ENCODE data around the gene CDS2. TPM values are rescaled to one million over a fixed set of nuclear protein-coding genes. Genes with fewer than 3 reads are reported as not detected.

CDS2 gene
- total RNA-seq, 1 donor, result 32.0 TPM

DNA sequence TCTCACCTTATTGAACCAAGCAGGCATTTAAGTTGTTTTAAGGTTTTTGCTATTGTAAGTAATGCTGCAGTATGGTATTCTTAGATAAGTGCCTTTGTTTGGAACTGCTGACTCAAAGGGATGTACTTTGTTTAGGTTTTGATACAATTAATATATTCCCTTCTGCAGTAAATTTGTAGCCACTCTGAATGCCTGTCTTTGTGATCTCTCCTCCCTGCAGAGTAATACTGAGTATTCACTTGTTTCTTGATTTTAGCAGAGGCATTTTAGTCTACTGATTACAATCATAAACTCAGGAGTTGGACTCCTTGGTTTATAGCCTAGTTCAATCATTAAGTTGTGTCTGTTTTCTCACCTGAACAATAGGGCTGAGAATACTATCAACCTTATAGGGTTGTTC, 13.4 kb downstream of the CDS2 start:
- no peak for DNase-seq (ENCODE audit: low read depth)
- H3K4me3 ChIP-seq (ENCODE audit: low read depth, low read length), result no peak overlapping the region
- TF ChIP-seq, protein P1, sequence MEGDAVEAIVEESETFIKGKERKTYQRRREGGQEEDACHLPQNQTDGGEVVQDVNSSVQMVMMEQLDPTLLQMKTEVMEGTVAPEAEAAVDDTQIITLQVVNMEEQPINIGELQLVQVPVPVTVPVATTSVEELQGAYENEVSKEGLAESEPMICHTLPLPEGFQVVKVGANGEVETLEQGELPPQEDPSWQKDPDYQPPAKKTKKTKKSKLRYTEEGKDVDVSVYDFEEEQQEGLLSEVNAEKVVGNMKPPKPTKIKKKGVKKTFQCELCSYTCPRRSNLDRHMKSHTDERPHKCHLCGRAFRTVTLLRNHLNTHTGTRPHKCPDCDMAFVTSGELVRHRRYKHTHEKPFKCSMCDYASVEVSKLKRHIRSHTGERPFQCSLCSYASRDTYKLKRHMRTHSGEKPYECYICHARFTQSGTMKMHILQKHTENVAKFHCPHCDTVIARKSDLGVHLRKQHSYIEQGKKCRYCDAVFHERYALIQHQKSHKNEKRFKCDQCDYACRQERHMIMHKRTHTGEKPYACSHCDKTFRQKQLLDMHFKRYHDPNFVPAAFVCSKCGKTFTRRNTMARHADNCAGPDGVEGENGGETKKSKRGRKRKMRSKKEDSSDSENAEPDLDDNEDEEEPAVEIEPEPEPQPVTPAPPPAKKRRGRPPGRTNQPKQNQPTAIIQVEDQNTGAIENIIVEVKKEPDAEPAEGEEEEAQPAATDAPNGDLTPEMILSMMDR (IDR thresholded peaks at IDR 0.05; ENCODE audit: insufficient read depth, low read length), result no peak

- DNase-seq (ENCODE audit: low read depth), result no peak
- no peak overlapping the region for H3K4me3 ChIP-seq (ENCODE audit: low read depth, low read length)
- TF ChIP-seq, protein P1 (IDR thresholded peaks at IDR 0.05; ENCODE audit: insufficient read depth, low read length), result no peak
Observed at GRCh38 chr20:5141615-5142014, 14.8 kb downstream of the CDS2 start.

DNA sequence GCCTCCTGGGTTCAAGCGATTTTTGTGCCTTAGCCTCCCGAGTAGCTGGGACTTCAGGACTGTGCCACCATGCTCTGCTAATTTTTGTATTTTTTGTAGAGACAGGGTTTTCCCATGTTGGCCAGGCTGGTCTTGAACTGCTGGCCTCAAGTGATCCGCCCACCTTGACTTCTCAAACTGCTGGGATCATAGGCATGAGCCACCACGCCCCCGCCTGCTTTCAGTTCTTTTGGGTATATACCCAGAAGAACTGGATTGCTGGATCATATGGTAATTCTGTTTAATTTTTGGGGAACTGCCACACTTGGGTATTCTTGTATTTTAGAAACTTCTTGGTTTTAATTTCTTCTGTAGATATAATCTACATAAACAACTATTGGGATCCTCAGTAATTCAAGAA, 17.0 kb downstream of the CDS2 start:
- H3K4me3 ChIP-seq (ENCODE audit: low read depth, low read length), result no peak overlapping the region
- DNase-seq (ENCODE audit: low read depth), result no peak
- TF ChIP-seq, protein P1 (IDR thresholded peaks at IDR 0.05; ENCODE audit: insufficient read depth, low read length), result no peak

GRCh38 chr20:5145365-5146098, 18.7 kb downstream of the CDS2 start:
- no peak overlapping the region for H3K4me3 ChIP-seq (ENCODE audit: low read depth, low read length)
- TF ChIP-seq, protein P1 (IDR thresholded peaks at IDR 0.05; ENCODE audit: insufficient read depth, low read length), result no peak
- no peak for DNase-seq (ENCODE audit: low read depth)

DNA sequence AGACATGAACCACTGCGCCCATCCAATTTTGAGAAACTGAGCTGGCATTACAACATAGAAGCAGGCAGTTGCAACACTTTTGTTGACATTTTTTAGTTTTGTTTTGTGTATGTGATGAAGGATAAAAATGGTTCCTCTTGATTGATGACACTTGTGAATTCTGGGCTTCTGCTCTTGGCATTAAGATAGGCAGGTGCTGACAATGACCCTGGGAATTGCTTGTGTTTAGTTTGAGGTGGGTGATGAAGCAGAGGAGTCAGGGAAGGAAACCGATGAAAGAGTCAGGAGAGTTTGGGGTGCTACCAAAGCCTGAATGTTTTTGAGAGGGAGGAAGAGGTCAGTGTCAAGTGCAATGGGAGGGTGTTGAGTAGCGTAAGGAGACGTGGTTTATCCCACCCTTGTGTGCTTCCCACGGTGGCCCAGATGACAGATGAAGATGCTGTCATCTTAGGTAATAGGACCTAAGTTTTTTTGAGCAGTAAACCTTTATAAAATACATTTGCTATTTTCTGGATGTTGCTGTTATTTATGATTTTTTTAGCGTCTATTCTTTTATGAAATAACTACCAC, 19.4 kb downstream of the CDS2 start:
- no peak for DNase-seq (ENCODE audit: low read depth)
- H3K4me3 ChIP-seq (ENCODE audit: low read depth, low read length), result no peak overlapping the region
- TF ChIP-seq, protein P1 (IDR thresholded peaks at IDR 0.05; ENCODE audit: insufficient read depth, low read length), result no peak

DNA sequence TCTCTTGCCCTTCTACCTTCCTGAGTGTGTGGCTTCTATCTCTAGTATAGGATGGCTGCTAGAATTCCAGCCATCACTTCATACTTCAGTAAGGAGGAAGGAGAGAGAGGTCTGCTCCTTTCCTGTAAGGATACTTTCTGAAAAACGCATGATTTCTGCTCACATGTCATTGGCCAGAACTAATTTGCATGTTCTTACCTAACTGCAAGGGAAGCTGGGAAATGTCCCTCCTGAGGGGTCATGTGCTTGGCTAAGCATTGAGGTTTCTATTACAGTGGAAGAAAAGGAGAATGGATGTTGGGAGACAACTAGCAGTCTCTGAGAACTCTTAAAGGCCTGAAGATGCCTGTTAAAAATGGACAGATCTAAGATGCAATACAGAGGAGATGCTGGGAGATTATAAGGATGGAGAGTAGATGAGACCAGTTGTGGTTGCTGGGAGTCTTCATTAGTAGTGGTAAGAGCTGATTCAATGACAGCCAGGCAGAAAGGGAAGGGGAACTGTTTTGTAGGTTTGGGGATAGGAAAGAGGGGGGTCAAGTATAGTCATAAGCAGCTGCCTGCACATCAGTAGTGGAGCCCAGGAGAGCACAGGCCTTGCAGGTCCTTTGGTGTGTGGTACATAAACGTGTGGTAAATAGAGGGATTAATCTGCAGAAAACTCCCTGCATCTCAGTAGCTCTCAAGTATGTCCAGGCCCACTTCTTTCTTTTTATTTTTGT, 20.2 kb downstream of the CDS2 start:
- no peak for DNase-seq (ENCODE audit: low read depth)
- no peak overlapping the region for H3K4me3 ChIP-seq (ENCODE audit: low read depth, low read length)
- TF ChIP-seq, protein P1 (IDR thresholded peaks at IDR 0.05; ENCODE audit: insufficient read depth, low read length), result no peak
